NT2/D1 (cell line): Measurements from ENCODE around the gene ROR1.

Source experiments
- SUZ12 ChIP-seq: IDR thresholded peaks from 2 replicates; pipeline ENCODE4 v1.6.1; 2011; ENCODE audit not compliant: insufficient read length, insufficient read depth; ENCODE audit errors: extremely low read depth
- YY1 ChIP-seq: IDR thresholded peaks from 2 replicates; pipeline ENCODE4 v1.6.1; 2011; ENCODE audit not compliant: insufficient read length, insufficient read depth
- ZNF274 ChIP-seq: IDR thresholded peaks from 2 replicates; pipeline ENCODE4 v1.6.1; 2011; ENCODE audit warnings: mild to moderate bottlenecking, low read depth, low read length

- TF ChIP-seq YY1 (no peak), ZNF274 (no peak), SUZ12 (no peak)
Observed at GRCh38 chr1:63883494-63884235, 109.8 kb downstream of the ROR1 start.
